Stimulated activated CD4-positive, alpha-beta T cell treated with anti-CD3 and anti-CD28 coated beads, Interleukin-15, amount 100 ng/mL, for 24 hours (primary cell): Measurements from ENCODE around the gene NOTCH1.

Experiments
- DNase-seq: peaks from one replicate; pipeline ENCODE4 v3.0.0-alpha.2; 2020

NOTCH1 gene

GRCh38 chr9:136544964-136545691 is 720 bp downstream of the NOTCH1 start:
- DNase-seq, result peak; percentile 80

DNA sequence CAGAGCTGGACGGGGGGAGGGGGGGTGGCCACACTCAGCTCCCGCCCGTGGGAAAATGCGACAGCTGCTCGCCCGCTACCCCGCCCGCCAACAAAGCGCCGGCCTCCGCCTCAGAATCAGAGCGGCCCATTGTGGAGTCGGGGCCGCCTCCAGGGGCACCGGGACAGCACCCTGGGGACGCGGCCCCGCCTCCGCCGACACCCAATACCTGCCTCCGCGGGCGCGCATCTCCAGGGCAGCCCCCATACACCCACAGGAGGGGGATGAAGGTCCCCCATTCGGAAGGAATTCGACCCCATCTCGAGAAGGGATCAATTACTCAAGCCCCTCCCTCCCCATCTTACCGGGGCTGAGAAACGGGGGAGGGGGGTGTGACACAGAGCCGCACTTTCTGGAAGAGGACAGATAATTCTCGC is 1.3 kb downstream of the NOTCH1 start:
- peak; percentile 81 for DNase-seq

GRCh38 chr9:136543830-136544547 is 1.9 kb downstream of the NOTCH1 start:
- DNase-seq, result no peak

- no peak for DNase-seq
Observed at GRCh38 chr9:136543280-136543679, 2.6 kb downstream of the NOTCH1 start.

GRCh38 chr9:136542241-136543040 is 3.4 kb downstream of the NOTCH1 start:
- DNase-seq, result no peak

DNA sequence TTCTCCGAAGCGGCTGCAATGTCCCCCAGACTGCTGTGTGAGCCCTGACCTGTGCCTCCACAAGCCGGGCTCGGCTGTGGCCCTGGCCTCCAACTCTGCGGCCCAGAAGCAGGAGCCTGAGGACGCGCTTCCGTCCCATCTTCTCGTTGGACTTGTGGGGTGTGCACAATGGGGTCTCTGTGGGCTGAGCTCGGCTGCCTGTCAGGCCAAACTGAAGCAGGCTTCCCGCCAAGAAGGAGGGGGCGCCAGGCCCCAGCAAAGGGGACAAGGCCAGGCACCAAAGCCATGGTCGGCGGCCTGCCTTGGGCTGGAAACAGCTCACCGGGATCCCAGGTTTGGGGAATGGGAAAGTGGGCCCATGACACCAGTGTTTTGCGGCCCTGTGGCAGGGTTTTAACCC is 4.1 kb downstream of the NOTCH1 start:
- DNase-seq, result no peak

DNA sequence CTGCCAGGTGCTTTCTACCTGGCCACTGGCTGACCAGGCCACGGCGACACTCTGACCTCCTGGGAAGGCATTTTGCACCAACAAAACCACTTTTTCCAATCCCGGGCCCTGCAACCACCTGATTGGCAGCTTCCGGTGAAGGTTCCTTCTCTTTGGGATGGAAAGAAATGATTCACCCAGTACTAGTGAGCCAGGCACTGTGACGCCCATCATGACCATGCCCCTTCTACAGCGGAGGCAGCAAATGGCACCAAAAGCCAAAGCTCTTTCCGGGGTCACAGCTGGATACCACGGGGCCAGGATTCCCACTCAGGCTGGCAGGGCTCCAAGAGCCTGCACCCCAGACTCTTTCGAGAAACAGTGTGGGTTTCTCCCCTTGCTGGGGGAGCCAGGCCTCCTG is 4.7 kb downstream of the NOTCH1 start:
- DNase-seq, result peak; percentile 39

DNA sequence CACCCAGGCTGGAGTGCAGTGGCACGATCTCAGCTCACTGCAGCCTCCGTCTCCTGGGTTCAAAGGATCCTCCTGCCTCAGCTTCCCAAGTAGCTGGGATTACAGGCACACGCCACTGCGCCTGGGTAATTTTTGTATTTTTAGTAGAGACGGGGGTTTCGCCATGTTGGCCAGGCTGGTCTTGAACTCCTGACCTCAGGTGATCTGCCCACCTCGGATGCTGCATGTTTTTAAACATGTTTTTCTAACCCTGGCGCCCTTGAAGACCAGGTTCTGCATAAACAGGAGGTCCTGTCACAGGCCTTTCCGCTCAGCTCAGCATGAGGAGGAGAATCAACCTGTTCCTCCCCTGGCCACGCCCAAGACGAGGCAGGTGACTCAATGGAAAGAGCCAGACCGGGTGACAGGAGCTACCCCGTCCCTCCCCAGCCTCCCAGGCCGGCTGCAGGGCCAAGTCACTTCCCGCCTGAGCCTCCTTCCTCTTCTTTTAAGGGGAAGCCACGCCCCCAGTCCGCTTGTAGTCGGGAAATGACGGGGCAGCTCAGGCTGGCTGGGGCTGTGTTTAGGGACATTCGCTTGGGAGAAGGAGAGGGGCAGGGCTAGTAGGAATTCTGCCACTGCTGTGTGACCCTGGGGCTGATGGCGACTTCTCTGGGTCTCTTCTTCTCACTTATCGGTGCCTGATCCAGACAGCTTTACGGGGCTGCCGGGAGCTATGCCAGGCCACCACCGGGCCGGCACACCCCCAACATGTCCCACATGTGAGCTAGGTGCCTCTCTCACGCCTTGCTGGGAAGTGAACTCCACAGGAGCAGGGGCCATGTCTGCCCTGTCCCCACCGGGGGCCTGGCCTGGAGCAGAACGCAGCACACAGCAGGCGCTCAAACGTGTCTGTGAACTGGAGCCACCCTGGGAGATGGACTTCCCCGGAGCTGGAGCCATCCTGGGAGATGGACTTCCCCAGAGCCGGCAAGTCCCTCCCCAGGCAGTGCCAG is 6.1 kb downstream of the NOTCH1 start:
- peak; percentile 98 for DNase-seq

DNA sequence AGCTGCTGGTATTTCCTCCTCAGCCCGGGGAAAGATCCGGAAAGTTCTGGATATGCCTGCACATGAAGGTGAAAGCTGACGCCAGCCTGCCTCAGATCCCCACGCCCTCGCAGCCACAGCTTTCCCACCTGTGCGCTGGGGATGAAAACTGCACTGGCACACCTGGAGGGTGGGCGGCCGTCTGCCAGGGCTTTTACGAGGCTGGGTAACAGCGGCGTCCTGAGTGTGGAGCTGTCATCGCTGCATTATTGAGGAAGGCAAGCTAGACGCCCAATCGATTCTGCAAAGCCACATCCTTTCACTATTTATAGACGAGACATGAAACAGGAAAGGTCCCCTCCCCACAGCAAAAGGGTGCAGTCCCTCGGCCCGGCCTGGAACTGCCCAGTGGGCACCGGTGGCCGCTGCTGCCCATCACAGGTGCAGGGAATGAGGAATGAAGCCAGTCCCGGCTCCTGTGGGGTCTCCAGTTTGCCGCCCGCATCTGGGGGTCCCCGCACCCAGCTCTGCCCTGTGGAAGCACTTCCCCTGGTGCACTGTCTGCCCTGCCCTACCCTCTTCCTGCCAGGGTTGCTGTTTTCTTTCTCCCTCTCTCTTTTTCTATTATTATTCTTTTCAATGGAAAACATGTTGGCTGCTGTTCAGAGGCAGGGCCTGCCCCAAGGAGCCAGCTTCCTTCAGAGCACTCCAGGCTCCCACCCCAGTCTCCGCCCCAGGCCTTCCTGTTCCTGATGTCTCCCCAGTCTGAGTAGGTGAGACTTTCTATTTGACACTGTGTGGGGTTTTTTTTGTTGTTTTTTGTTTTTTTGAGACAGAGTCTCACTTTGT is 7.0 kb downstream of the NOTCH1 start:
- DNase-seq, result peak; percentile 88

DNA sequence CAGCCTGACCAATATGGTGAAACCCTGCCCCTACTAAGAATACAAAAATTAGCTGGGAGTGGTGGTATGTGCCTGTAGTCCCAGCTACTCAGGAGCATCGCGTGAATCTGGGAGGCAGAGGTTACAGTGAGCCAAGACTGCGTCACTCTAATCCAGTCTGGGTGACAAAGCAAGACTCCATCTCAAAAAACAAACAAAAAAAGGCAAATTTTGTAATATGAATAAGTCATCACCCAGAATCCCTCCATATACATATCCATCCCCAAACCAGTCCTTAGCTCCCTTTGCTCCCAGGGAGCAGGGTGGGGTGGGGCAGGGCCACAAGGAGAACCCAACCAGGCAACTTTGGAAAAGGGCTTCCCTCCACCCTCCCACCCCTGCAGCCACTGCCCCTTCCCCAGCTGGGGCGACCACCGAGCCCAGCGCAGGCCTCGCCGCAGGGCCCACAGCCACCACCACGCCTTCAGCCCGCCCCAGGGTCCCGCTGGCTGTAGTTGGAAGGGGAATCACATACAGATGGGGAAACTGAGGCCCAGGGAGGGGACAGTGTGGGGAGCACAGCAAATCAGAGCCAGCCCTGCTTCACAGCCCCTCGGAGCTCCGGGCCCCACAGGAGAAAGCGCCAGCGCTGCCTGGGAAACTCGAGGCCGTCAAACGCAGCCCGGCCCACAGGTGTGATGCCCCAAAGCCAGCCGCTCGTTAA is 7.8 kb downstream of the NOTCH1 start:
- DNase-seq, result no peak

- no peak for DNase-seq
Observed at GRCh38 chr9:136537411-136537810, 8.4 kb downstream of the NOTCH1 start.

- no peak for DNase-seq
Observed at GRCh38 chr9:136536721-136537241, 9.1 kb downstream of the NOTCH1 start.

DNA sequence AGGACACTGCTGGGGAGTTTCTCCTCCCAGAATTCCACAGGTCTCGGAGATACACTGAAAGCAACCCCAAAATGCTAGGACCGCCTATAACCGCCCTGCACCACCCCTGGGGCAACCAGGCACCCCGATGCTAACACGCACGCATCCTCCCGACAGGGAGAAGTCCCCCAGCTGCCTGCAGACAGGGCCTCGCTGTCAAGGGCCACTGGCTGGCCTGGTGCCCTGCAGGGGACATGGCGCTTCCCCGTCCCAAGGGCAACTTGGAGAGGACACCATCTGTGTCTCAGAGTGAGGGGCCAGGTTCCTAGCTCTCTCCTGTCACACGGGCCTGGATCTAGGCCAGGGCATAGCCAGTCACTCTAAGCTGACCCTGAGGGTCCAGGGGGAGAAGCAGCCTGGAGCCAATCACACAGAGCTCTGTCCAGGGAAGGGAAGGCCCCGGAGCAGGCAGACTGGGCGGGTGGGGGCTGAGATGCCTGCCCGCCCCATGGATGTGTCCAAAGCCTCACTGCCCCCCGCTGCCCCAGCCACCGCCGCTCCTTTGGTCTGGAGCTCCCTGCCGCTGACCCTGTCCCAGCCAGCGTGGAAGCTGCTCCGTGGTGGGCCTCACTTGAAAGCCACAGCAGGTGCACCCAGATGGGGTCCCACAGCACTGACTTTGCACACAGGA is 9.7 kb downstream of the NOTCH1 start:
- no peak for DNase-seq

DNA sequence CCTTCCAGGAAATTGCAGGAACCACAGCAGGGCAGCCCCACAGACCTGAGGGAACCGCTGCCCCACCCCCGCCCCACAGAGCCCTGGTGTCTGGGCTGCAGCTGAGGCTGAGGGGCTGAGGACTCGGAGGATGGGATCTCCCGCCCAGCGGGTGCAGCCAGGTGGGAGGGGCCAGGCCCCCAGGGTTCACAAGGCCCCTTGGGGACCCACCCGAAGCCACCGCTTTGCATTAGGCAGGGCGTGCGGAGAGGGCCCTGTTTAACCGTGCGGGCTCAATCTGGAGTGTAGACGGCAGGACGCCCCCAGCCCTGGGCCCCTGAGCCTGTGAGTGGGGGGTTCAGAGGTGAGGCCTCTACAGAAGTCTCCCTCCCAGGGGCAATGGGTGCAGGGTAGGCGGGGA is 10.8 kb downstream of the NOTCH1 start:
- DNase-seq, result no peak

GRCh38 chr9:136534366-136534765 is 11.5 kb downstream of the NOTCH1 start:
- DNase-seq, result peak; percentile 31

DNA sequence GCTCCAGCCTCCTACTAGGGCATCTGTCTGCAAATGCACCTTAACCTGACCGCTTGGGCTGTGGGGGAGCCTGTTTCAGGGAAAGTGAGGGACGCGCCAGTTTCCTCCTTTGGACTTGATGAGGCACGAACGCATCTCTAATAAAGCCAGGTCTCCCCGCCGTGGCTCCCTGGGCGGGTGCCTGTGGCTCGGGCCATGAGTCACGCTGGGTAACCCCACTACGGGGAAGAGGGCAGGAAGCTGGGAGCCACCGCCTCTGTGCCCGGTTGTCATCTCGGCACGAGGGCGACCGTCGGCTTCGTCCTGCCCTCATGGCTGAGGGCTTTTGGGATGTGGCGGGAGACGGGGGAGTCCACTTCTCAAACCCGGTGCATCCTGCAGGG is 12.1 kb downstream of the NOTCH1 start:
- DNase-seq, result peak; percentile 90

DNA sequence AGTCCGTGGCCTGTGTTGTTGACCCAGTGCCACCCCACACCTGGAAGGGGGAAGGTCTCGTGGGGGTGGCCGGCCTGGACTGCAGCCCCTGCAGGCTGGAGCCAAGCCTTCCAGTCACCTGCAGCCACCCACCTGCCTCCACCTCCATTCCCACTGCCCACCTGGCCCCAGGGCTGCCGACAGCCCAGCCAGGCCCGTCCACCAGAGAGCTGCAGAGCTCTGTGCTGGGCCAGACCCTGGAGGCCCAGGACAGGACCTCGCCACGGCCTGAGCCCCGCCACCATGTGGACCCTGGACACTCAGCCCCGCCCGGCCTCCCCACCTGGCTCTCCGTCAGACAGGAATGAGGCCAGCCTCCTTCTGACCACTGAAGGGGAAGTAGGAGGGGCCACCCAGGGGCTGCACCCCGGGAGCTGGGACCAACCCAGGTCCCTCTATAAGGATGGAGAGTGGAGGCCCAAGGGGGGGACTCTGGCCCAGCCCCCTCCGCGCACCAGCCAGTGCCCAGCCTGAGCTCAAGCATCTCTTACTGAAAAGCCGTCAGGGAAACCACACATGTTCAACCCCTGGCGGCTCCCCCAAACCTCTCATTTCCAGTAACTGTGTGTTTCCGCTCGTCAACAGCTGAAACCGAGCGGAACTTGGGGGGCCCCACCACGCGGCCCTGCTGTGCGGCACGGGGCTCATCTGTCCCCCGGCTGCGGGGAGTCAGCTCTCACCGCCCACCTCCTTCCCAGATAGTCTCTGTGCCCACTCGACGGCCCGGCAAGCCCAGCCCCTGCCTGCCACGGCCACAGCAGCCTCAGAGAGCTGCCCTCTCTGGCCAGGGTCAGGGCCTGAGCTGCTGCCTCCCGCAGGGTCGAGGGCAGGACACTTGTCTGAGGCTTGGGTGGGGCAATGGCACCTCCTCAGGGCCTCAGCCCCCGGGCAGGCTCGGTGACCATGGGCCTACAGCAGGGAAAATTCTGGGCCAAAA is 12.8 kb downstream of the NOTCH1 start:
- peak; percentile 86 for DNase-seq

- peak; percentile 41 for DNase-seq
Observed at GRCh38 chr9:136531904-136532798, 13.7 kb downstream of the NOTCH1 start.
